Endothelial cell of umbilical vein (primary cell): ENCODE results near the gene TMED5.
"Not testable (repeated sequence)": the region's sequence is repeated elsewhere in the genome, so short reads cannot be mapped to it uniquely, and the experiment has no call there.

Experiments
- CTCF ChIP-seq, 2 donors: IDR thresholded peaks; 1 replicate in 1 of 2; 2 replicates in 1 of 2; pipeline ENCODE4 v1.5.1; 2011; ENCODE audit warnings: low read length in 2 of 2, mild to moderate bottlenecking in 2 of 2, moderate library complexity in 2 of 2, control low read depth in 1 of 2, inconsistent platforms in 1 of 2, low read depth in 1 of 2; ENCODE audit not compliant: insufficient read depth in 1 of 2; ENCODE audit errors: extremely low read depth in 1 of 2
- EZH2 ChIP-seq: IDR thresholded peaks from 2 replicates; pipeline ENCODE4 v1.6.1; 2012; ENCODE audit warnings: borderline replicate concordance, low read depth, mild to moderate bottlenecking, moderate library complexity, low read length, inconsistent platforms; ENCODE audit not compliant: severe bottlenecking
- FOS ChIP-seq: IDR thresholded peaks from 2 replicates; pipeline ENCODE4 v1.6.1; 2011; ENCODE audit warnings: mild to moderate bottlenecking, low read length, moderate library complexity, borderline replicate concordance; ENCODE audit not compliant: insufficient read depth
- JUN ChIP-seq: IDR thresholded peaks from 2 replicates; pipeline ENCODE4 v1.6.1; 2011; ENCODE audit warnings: borderline replicate concordance, low read depth; ENCODE audit not compliant: insufficient read length, insufficient read depth
- MAX ChIP-seq: IDR thresholded peaks from 2 replicates; pipeline ENCODE4 v1.6.1; 2011; ENCODE audit not compliant: insufficient read depth, insufficient read length
- POLR2A ChIP-seq: IDR thresholded peaks from 2 replicates; pipeline ENCODE4 v1.6.1; 2012; ENCODE audit warnings: low read depth, mild to moderate bottlenecking, control low read depth, low read length
- POLR2AphosphoS5 ChIP-seq: IDR thresholded peaks from 2 replicates; pipeline ENCODE4 v1.6.1; 2012; ENCODE audit warnings: low read depth, mild to moderate bottlenecking, control low read depth, low read length, moderate library complexity; ENCODE audit not compliant: insufficient read depth

GRCh38 chr1:93165895-93166294, 14.3 kb downstream of the TMED5 start:
- not testable (repeated sequence) for TF ChIP-seq CTCF (IDR thresholded peaks at IDR 0.05; ENCODE audit: extremely low read depth in 1 of 2, insufficient read depth in 1 of 2, low read depth in 1 of 2, low read length in 2 of 2); FOS; POLR2A; MAX; EZH2; JUN; POLR2AphosphoS5
